Limb (tissue), 2 donors: ENCODE data around the gene NTRK3.
"Not testable (repeated sequence)": the region's sequence is repeated elsewhere in the genome, so short reads cannot be mapped to it uniquely, and the experiment has no call there.

Source experiments
- DNase-seq, 2 donors: peaks; one replicate each; pipeline ENCODE4 v3.0.0-alpha.2; 2016; ENCODE audit errors: extremely low spot score in 2 of 2

The NTRK3 gene

GRCh38 chr15:88080616-88081015 lies 175.9 kb downstream of the NTRK3 start:
- no peak for DNase-seq

GRCh38 chr15:88077296-88078020 lies 179.1 kb downstream of the NTRK3 start:
- DNase-seq = no peak

GRCh38 chr15:88076328-88076727 lies 180.2 kb downstream of the NTRK3 start:
- no peak for DNase-seq

DNA sequence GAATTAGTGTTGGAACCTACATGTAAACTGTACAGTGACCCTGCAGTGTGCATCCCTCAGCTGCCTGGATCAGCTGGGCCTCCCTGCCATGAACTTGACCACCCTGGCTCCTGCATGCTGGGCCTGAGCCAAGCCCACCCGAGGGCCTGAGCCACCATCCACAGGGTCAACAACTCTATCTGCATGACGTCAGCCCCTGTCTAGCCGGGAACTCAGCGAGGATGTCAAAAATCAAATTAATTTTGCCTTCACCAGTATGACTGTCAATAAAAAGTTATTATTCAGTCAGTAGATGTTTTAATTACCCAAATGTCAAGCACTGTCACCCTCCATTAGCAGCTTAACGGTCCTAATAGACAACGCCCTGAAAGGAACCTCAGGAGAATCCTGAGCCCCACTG lies 181.4 kb downstream of the NTRK3 start:
- DNase-seq = no peak

GRCh38 chr15:88074386-88074785 lies 182.2 kb downstream of the NTRK3 start:
- DNase-seq = no peak

DNA sequence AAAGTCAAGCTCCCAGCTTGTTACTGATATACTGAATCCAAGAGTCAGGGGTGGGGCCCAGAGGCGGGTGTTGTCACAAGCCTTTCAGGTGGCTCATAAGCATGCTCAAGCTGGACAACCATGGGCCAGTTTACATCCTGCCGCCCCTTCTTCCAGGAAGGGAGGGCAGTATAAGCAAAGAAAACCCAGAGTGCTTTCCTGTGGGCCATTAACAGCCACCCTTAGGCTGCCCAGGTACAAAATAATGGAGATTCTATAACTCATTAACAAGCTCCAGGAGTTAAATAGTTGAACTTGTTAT lies 183.2 kb downstream of the NTRK3 start:
- no peak for DNase-seq

DNA sequence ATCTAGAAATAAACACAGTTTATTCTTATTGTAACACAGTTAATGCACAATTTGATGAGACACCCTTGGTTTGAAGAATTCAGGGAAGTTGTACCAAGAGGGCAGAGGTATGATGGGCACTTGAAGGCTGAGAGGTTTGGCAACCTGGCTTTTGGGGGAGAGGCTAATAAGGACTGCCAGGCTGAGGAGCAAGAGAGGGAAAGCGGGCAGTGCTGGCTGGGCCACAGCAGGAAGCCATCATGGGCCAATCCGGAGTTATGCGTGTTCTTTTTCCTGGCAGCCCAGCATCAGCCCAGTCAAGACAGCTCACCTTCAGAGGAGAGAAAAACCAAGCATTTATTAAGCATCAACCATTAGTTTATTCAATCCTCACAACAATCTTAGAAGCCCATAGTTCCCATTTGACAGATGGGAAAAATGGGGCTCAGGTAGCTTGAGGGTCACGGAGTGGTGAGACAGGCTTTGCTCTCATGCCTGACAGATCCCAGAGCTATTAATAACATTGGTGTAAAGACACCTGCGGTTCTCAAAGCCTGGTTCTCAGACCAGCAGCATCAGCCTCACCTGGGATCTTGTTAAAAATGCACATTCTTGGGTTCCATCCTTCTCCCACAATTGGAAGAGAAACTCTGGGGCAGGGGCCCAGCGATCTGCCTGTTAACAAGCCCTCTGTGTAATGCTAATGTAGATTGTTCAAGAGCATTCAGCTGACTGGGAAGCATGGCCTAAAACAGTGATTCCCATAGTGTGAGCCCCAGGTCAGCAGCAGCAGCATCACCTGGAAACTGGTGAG lies 183.7 kb downstream of the NTRK3 start:
- no peak for DNase-seq

- not testable (repeated sequence) for DNase-seq
These were observed 184.4 kb downstream of the NTRK3 start for GRCh38 chr15:88072133-88072532.

- no peak for DNase-seq
These were observed 185.4 kb downstream of the NTRK3 start for GRCh38 chr15:88071141-88071540.

DNA sequence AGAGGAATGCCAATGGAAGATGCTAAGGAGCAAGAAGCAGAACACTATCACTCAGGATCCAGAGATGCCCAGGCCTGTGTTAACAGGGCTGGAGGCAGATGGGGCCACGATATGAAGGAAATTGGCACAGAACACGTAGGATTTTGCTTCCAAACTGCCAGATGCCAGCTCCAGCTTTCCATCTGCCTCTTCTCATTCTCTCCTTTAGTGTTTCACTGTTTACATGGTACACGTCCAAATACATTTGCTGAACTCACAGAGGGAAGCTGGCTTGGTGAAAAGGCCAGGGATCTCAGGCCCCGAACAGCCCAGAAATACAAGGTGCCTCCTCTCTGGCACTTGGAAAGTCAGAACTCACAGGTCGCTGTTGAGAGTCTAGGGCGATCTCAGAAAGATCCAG lies 187.0 kb downstream of the NTRK3 start:
- DNase-seq = no peak

- DNase-seq = no peak
These were observed 189.2 kb downstream of the NTRK3 start for GRCh38 chr15:88067331-88067685.

DNA sequence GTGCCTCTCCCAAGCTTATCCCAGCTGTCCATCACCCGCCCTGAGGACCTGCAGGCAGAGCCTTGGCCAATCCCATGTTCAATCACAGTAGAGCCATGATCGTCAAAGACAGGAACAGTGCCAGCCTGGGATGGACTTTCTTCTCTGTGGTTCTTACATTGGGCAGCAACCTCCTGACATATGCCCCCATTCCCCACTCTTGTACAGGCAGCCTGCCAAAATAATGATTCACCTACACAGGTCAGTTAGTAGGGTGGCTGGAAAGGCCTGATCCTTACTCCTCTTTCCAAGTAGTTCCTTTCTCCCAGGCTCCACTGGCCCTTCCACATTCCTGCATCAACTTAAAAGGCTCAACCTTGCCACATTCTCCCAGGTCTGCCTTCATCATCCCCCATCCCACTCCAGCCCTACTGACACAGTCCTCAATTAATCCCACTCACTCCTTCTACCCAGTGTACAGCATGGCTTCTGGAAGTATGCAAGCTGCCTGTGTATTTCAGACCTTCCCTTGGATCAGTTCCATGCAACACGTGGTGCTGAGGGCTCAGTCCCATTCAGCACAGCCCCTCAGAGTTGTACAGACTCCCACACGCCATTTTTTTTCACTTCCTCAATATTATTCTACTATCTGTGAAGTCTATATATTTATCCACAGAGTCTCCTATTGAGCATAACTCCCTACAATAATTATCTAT lies 189.8 kb downstream of the NTRK3 start:
- no peak for DNase-seq

- no peak for DNase-seq
These were observed 195.1 kb downstream of the NTRK3 start for GRCh38 chr15:88061452-88061851.

DNA sequence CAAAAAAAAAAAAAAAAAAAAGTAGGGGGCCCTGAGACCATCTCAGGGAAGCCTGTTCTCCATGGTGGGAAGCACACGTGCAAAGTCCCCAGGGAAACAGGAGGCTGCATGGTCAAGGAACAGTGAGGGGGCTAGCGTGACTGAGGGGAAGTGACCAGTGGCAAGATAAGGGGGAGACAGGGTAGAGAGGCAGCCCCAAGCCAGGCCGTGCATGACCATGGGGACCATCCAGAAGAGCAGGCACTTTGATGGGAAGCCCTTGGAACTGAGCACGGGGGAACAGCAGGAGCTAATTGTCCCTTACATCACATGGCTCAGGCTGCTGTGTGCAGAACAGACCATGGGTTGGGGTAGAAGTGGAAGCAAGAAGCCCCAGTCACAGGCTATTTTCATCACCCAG lies 196.2 kb downstream of the NTRK3 start:
- no peak for DNase-seq

DNA sequence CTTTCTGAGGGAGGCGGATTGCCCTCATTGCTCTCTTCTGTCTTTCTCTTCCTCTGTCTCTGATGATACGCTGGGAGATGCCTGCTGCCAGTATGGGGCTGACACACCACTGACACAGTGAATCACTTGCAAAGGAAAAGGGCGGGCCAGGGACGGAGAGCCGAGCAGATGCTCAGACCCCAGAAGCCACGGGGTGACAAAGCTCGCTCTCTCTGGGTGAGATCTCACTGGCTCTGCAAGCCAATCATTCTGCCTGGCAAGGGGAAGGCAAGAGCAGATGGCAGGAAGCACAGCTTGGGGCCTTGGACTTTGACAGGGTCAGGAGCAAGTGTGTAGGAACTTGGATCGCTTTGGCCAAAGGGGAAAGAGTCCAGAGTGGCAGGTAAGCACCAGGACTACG lies 198.7 kb downstream of the NTRK3 start:
- no peak for DNase-seq

GRCh38 chr15:88049506-88049905 lies 207.0 kb downstream of the NTRK3 start:
- DNase-seq = no peak

GRCh38 chr15:88048755-88049154 lies 207.8 kb downstream of the NTRK3 start:
- no peak for DNase-seq

- DNase-seq = no peak
These were observed 208.3 kb downstream of the NTRK3 start for GRCh38 chr15:88048237-88048636.

GRCh38 chr15:88046576-88047129 lies 209.9 kb downstream of the NTRK3 start:
- no peak for DNase-seq

GRCh38 chr15:88043396-88043795 lies 213.1 kb downstream of the NTRK3 start:
- no peak for DNase-seq

GRCh38 chr15:88042047-88042446 lies 214.5 kb downstream of the NTRK3 start:
- no peak for DNase-seq

- no peak for DNase-seq
These were observed 216.0 kb downstream of the NTRK3 start for GRCh38 chr15:88040516-88040915.
